GM18861 (cell line): ENCODE data around the gene FAM193B.
A peak's percentile ranks its signal among the peaks of the same experiment; 100 is the strongest.

ENCODE experiments used
- ATAC-seq: cut with Tn5 transposase; IDR thresholded peaks from one replicate; pipeline ENCODE4 v1.9.1; 2021; ENCODE audit not compliant: unreplicated experiment

The FAM193B gene

GRCh38 chr5:177516601-177517568 lies 37.5 kb downstream of the FAM193B start, which contains the start of gene DDX41:
Gene DDX41 (minus strand): TSS chr5:177516961. CDS start chr5:177516945, 16 bp downstream.
- peak; percentile 66 for ATAC-seq

- ATAC-seq: no peak
Measured at GRCh38 chr5:177515580-177515979, 38.8 kb downstream of the FAM193B start.

DNA sequence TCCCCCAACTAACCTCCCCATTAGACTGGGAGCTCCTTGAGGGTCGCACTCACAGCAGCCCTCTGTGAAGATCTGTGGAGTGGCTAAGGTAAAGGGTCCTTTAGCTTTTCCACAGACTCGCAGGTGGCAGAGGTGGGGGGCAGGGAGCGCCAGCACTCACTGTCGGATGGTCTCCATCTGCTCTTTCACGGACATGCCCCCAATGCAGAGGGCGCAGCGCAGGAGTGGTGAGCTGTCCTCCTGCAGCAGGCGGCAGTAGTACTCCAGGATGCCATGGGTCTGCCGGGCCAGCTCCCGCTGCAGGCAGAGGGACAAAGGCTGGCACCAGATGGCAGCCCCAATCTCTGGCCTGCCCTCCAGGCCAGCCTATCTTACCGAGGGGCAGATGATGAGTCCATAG lies 39.8 kb downstream of the FAM193B start:
- ATAC-seq: no peak

DNA sequence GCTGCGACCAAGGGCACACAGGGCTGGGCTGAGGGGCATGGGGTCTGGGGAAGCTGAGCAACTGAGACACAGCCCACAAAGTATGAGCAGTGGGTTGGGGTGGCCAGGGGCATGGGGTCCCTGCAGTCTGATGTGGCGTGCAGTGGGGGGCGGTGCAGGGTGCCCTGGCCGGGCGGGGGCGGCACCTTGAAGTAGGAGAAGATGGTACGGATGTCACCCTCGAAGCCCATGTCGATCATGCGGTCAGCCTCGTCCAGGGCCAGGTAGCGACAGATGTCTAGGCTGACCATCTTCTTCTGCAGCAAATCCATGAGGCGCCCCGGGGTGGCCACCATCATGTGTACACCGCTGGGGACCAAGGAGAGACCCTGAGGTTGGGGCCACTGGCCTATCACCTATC lies 40.9 kb downstream of the FAM193B start:
- ATAC-seq: no peak

DNA sequence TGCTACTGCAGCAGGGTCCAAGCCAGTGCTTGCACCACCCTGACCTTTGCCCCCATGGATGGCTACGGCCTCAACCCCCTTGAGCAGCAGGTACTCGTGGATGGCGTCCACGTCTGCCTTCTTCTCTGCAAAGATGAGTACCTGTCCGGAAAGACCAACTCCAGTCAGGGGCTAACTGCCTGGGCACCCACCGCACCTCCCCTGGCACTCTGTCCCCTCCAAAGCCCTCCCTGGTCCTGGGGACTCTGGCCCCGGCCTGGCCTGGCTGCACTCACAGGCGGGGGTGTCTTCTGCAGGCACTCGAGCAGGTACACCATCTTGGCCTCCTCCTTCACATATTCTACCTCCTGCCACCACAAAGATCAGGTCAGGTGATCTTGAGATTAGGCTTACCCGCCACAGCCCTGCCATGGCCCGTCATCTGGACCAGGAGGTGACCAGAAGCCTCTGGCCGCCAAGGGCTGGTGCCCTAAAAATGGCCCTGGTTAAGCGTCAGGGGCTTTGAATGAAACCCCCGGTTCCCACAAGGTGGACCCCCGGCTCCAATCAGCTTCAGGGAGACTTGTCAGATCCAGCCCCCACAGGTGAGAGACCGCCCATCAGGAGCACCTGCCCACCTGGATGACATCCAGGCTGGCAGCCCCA lies 41.5 kb downstream of the FAM193B start:
- ATAC-seq: no peak

DNA sequence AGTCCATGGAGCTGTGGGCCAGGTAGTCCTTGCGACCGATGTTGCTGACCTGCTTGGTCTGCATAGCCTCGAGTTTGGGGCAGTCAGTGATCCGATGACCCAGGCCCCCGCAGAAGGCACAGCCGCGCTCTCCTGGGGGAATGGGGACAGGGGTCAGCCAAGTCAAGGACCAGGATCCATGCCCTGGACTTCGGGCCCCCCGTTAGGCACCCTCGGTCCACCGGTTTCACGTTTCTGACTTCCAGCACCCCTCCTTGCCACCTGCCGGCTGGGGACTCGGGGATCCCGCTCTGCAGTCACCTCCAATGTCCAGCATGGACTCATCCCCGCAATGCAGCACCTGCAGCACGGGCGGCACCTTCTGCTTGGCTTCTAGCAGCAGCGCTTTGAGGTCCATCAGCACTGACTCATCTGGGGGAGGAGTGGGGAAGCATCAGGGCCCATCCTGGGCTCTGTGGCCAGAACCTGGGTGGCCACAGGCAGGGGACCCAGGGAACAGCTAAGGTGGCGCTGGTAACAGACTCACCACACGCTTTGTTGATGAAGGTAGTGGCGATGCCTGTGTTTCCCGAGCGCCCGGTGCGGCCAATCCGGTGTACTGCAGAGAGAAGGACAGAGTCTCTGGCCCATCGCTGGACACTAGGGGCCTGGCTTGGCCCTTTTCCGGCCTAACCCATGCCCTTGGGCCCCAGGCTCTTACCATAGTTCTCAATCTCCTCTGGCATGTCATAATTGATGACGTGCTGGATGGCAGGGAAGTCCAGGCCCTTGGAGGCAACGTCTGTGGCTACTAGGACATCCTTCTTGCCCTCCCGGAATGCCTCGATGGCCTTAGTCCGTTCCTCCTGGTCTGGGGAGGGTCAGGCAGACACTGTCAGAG lies 42.3 kb downstream of the FAM193B start:
- no peak for ATAC-seq

DNA sequence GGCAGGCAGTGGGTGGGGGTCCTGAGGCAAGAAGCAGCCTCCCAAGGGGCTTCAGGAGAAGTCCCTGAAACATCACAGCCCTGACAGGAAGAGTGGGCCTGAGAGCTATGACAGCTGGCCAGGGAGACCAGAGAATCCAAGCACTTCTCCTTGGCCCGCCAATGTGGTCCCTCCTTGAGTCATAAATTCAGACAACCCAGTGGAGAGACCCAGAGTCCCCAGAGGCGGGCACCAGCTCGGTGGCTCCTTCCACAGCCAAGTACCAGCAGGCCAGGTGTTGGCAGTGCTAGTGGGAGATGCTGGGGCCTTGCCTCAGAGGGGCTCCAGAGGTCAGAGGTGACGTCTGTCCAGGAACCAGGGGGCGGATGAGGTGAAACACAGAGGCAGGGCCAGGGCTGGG lies 43.2 kb downstream of the FAM193B start:
- ATAC-seq: no peak

GRCh38 chr5:177510567-177511053 lies 43.8 kb downstream of the FAM193B start:
- ATAC-seq: peak; percentile 33

DNA sequence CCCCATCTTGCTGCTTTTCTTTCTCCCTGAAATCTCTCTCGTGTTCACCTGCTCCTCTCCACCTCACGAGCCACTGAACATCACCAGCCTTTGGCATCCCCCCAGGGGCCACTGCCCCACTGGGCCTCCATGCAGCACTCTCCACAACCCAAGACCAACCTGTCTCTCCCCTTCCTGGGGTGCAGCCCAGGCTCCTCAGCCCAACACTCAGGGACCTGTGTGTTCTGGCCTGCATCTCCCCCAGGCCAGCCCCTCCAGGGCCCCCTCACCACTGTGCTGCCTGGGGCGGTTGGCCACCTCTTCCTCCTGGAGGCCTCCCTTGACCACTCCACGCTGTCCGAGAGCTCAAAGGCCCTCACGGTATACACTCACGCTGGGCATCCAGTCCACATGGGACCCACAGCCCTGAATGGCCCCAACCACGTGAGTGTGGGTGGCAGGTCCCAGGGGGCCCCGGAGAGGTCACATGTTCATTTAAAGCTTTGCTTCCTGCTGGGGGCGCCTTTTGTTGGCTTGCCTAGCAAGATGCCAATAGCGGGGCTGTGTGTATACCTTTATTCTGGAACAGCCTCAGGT lies 44.3 kb downstream of the FAM193B start:
- ATAC-seq: peak; percentile 34

DNA sequence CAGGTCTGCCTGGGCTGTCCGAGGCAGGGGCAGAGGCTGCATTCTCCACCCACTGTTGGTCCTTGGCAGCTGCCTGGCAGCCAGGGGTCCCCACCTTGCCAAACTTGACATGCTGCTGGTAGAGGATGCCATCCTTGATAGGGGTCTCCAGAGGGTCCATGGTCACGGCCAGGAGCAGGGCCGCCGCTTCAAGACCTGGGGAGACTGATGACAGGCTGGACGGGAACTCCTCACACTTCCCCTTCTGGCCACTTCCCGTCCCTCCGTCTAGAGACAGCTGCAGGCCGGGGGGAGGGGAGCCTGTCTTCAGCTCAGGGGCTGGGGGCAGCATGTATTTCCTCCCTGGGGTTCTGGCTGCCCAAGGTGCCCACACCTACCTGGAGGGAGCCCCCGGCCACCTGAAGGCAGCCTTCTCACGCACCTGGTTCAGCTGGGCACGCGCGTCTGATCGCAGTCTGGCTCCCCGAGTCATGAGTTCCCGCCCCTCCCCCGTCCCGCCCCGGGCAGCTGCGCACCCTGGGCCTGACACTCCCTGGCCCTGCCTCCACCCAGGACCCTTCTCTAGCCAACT lies 44.9 kb downstream of the FAM193B start, which contains the start of gene DOK3:
TSS of gene DOK3 (minus strand) at position 446 of the 571 bp plus-strand sequence. CDS start at position 160, 286 bp downstream.
- no peak for ATAC-seq

GRCh38 chr5:177508837-177509236 lies 45.5 kb downstream of the FAM193B start:
- ATAC-seq: no peak

DNA sequence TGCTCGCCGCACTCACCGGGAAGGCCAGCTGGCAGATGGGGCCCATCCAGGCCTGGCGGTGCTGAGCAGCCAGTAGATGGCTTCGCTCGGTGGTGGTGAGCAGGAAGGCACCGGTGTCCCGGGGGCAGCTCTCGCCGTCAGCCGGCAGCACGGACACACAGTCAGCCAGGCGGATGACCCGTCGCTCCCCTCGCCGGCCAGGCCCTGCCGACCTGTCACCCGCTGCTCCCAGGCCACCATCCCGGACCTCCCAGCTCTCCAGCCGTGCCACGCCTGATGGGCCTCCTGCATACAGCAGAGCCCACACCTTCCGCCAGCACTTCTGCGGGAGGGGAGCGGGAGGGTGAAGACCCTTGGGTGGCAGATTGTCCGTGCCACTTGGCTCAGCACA lies 46.1 kb downstream of the FAM193B start:
- no peak for ATAC-seq

- no peak for ATAC-seq
Measured at GRCh38 chr5:177507596-177508220, 46.7 kb downstream of the FAM193B start.

DNA sequence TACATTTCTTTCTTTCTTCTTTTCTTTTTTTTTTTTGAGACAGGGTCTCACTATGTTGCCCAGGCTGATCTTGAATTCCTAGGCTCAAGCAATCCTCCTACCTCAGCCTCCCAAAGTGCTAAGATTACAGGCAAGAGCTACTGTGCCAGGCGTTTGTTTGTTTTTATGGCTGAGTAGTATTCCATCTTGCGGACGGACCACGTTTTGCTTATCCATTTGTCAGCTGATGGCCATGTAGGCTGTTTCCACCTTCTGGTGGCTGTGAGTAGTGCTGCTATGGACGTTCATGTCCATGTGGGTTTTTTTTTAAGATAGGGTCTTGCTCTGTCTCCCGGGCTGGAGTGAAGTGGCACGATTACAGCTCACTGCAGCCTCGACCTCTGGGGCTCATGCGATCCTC lies 47.2 kb downstream of the FAM193B start:
- no peak for ATAC-seq

DNA sequence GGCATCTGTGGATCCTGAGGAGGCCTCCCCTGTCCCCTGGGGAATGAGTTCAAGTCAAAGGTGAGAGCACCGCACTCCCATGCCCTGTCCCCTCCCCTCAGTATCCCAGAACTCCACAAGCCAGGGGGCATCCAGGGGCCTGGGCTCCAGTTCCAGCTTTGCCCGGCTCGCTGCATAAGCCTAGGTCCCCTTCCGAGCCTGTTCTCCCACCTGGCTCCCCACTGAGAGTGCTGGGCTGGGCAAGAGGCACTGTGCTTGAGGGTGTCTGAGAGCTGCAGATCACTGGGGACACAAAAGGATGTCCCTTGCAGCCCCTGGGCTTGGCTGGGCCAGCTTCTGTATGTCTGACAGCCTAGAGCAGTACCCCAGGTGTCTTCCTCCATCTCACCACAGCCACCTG lies 49.3 kb downstream of the FAM193B start:
- no peak for ATAC-seq

GRCh38 chr5:177504086-177505056 lies 50.0 kb downstream of the FAM193B start:
- ATAC-seq: no peak

GRCh38 chr5:177503351-177504085 lies 50.8 kb downstream of the FAM193B start:
- ATAC-seq: no peak

DNA sequence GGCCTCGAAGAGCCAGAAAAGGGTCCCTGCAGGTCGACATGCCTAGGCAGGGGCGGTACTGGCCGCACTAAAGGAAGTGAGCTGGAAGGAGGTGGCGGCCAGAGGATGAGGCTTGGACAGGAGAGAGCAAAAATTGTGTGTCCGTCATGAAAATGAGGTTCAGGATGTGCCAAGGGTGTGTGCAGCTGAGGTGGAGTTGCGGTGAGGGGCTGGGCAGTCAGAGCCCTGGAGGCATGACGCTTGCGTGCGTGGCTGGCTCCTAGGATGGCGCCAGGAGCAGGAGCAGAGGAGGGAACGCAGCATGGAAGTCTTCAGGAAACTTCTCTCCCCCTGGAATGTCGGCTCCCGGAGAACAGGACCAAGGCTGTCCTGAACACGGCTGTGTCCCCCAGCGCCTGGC lies 51.5 kb downstream of the FAM193B start:
- no peak for ATAC-seq
